ENCODE measurements around the gene RALGPS1. TPM values are rescaled to one million over a fixed set of nuclear protein-coding genes. Genes with fewer than 3 reads are reported as not detected.

RALGPS1 gene
- polyA plus RNA-seq, 1 experiment: 1.7 TPM

GRCh38 chr9:126932871-126933321 is 18.3 kb downstream of the RALGPS1 start:
- TF ChIP-seq, protein P1, sequence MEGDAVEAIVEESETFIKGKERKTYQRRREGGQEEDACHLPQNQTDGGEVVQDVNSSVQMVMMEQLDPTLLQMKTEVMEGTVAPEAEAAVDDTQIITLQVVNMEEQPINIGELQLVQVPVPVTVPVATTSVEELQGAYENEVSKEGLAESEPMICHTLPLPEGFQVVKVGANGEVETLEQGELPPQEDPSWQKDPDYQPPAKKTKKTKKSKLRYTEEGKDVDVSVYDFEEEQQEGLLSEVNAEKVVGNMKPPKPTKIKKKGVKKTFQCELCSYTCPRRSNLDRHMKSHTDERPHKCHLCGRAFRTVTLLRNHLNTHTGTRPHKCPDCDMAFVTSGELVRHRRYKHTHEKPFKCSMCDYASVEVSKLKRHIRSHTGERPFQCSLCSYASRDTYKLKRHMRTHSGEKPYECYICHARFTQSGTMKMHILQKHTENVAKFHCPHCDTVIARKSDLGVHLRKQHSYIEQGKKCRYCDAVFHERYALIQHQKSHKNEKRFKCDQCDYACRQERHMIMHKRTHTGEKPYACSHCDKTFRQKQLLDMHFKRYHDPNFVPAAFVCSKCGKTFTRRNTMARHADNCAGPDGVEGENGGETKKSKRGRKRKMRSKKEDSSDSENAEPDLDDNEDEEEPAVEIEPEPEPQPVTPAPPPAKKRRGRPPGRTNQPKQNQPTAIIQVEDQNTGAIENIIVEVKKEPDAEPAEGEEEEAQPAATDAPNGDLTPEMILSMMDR (IDR thresholded peaks at IDR 0.05; ENCODE audit: insufficient read depth, low read depth, low read length): no peak
- POLR2A ChIA-PET: no interaction called here
- Histone ChIP-seq H3K4me3 (ENCODE audit: low read depth, low read length) (no peak overlapping the region), H3K36me3 (ENCODE audit: control insufficient read depth, insufficient read depth, low read length) (no peaks in the 10 kb centered on the region), H3K27me3 (ENCODE audit: control insufficient read depth, insufficient read depth, low read length) (peaks cover 3% of the 10 kb centered on the region)
- CTCF ChIA-PET: interaction anchor here (1.1 to 1.4 kb wide), 5 partner anchors 9 to 464 kb away, joined by 3 to 9 read pairs (median 4); partner anchors contain the start of gene SLC2A8
- DNase-seq (ENCODE audit: low read depth): no peak

DNA sequence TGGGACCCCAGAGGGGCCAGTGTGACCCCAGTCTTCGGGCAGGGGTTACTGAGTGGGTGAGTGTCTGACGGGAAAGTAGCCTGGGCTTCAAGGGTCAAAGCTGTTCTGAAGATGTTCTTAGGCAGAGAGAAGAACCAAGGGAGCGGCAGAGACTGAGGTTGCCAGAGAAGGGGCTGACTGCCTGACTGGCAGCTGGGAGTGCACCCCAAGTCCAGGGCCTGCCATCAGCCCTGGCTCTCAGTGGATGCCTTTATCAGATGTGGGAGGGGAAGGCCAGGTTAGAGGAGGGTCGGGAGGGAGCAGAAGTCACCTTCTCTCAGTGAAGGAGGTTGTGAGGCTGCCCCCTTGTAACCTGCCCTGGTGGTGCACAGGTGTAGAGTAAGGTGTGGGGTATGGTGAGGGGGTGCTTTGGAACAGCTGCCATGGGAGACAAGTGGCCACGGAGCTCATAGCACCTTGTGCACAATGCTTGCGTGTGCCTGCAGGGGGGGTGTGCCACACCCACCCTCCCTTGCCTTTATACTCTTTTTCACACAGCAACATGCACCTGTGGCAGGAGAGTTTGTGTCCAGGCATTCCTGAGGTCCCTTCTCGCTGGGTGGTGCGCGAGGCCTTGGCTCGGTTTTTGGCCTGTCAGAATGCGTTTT is 18.9 kb downstream of the RALGPS1 start:
- no peak for DNase-seq (ENCODE audit: low read depth)
- TF ChIP-seq, protein P1 (IDR thresholded peaks at IDR 0.05; ENCODE audit: insufficient read depth, low read depth, low read length): no peak
- CTCF ChIA-PET: interaction anchor here (0.9 to 1.4 kb wide), 4 partner anchors 8 to 463 kb away, joined by 3 to 9 read pairs (median 4); partner anchors contain the start of gene SLC2A8
- H3K36me3 ChIP-seq (ENCODE audit: control insufficient read depth, insufficient read depth, low read length): no peaks in the 10 kb centered on the region
- H3K4me3 ChIP-seq (ENCODE audit: low read depth, low read length): no peak overlapping the region
- POLR2A ChIA-PET: no interaction called here
- peaks cover 3% of the 10 kb centered on the region for H3K27me3 ChIP-seq (ENCODE audit: control insufficient read depth, insufficient read depth, low read length)

GRCh38 chr9:126934441-126934840 is 19.9 kb downstream of the RALGPS1 start:
- CTCF ChIA-PET: interaction anchor here (0.6 to 1.3 kb wide), 6 partner anchors 9 to 650 kb away, joined by 3 to 9 read pairs (median 3); no protein-coding TSS in a partner anchor
- H3K27me3 ChIP-seq (ENCODE audit: control insufficient read depth, insufficient read depth, low read length): peaks cover 3% of the 10 kb centered on the region
- POLR2A ChIA-PET: no interaction called here
- DNase-seq (ENCODE audit: low read depth): no peak
- H3K4me3 ChIP-seq (ENCODE audit: low read depth, low read length): no peak overlapping the region
- H3K36me3 ChIP-seq (ENCODE audit: control insufficient read depth, insufficient read depth, low read length): no peaks in the 10 kb centered on the region
- TF ChIP-seq, protein P1 (IDR thresholded peaks at IDR 0.05; ENCODE audit: insufficient read depth, low read depth, low read length): no peak

GRCh38 chr9:126935630-126936029 is 21.0 kb downstream of the RALGPS1 start:
- no peak for DNase-seq (ENCODE audit: low read depth)
- Histone ChIP-seq H3K4me3 (ENCODE audit: low read depth, low read length) (no peak overlapping the region), H3K27me3 (ENCODE audit: control insufficient read depth, insufficient read depth, low read length) (peaks cover 3% of the 10 kb centered on the region), H3K36me3 (ENCODE audit: control insufficient read depth, insufficient read depth, low read length) (no peaks in the 10 kb centered on the region)
- CTCF ChIA-PET: interaction anchor here (1.1 to 1.5 kb wide), 2 partner anchors 12 to 263 kb away, joined by 3 to 4 read pairs; no protein-coding TSS in a partner anchor
- TF ChIP-seq, protein P1 (IDR thresholded peaks at IDR 0.05; ENCODE audit: insufficient read depth, low read depth, low read length): no peak
- POLR2A ChIA-PET: no interaction called here

DNA sequence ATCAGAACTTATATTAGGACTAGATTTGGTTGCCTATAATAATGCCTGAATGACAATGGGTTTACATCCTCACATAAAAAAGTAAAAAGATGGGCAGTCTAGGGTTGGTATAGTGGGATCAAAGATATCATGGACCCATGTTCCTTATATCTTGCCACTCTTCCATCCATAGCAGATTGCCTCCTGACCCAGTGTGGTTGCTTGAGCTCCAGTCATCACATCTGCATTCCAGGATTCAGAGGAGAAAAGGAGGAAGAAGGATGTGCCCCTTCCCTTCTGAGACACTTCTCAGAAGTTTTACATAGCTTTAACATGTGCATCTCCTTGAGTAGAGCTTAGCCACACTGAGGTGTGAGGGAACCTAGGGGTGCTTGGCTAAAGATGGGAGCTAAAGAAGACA is 22.9 kb downstream of the RALGPS1 start:
- ChIA-PET CTCF (interaction anchor here (1.0 to 9.9 kb wide), 4 partner anchors 10 to 411 kb away, joined by 3 to 196 read pairs (median 10); no protein-coding TSS in a partner anchor), POLR2A (no interaction called here)
- Histone ChIP-seq H3K4me3 (ENCODE audit: low read depth, low read length) (no peak overlapping the region), H3K27me3 (ENCODE audit: control insufficient read depth, insufficient read depth, low read length) (peaks cover 4% of the 10 kb centered on the region), H3K36me3 (ENCODE audit: control insufficient read depth, insufficient read depth, low read length) (no peaks in the 10 kb centered on the region)
- TF ChIP-seq, protein P1 (IDR thresholded peaks at IDR 0.05; ENCODE audit: insufficient read depth, low read depth, low read length): no peak
- no peak for DNase-seq (ENCODE audit: low read depth)

Measured in BJ (cell line).